HCT116 (cell line): ENCODE data around the gene CERS3.

Source experiments
- CTCF ChIP-seq, 3 experiments: fragments of 200-600 bp in 1 of 3; sonication (generic) in 1 of 3; IDR thresholded peaks in 2 of 3; conservative IDR thresholded peaks in 1 of 3; 2 replicates each; pipeline ENCODE4 v1.5.1; 2012 to 2017; ENCODE audit warnings: low read depth in 2 of 3, low read length in 2 of 3, antibody characterized with exemption in 1 of 3, borderline replicate concordance in 1 of 3, control low read depth in 1 of 3, mild to moderate bottlenecking in 1 of 3, mixed read lengths in 1 of 3, mixed run types in 1 of 3, moderate library complexity in 1 of 3; ENCODE audit not compliant: insufficient read depth in 1 of 3
- MAX ChIP-seq: IDR thresholded peaks from 2 replicates; pipeline ENCODE4 v1.6.1; 2012
- POLR2AphosphoS5 ChIP-seq: IDR thresholded peaks from 2 replicates; pipeline ENCODE4 v1.6.1; 2011; ENCODE audit warnings: mild to moderate bottlenecking, low read depth, low read length, moderate library complexity
- YY1 ChIP-seq: IDR thresholded peaks from 2 replicates; pipeline ENCODE4 v1.6.1; 2011; ENCODE audit warnings: low read length, low read depth, moderate library complexity, mild to moderate bottlenecking; ENCODE audit not compliant: insufficient replicate concordance; ENCODE audit errors: extremely low read depth

- TF ChIP-seq CTCF (IDR thresholded peaks at IDR 0.05 in 2 of 3, conservative IDR thresholded peaks at IDR 0.05 in 1 of 3; ENCODE audit: borderline replicate concordance in 1 of 3, insufficient read depth in 1 of 3, low read depth in 2 of 3, low read length in 2 of 3) (no peak), POLR2AphosphoS5 (no peak), YY1 (no peak), MAX (no peak)
Measured at GRCh38 chr15:100405179-100405578, 123.6 kb downstream of the CERS3 start.
